GM19438 (cell line): ENCODE results near the gene TNRC18.
"Not testable (repeated sequence)": the region's sequence is repeated elsewhere in the genome, so short reads cannot be mapped to it uniquely, and the experiment has no call there.

ENCODE experiments used
- ATAC-seq: cut with Tn5 transposase; IDR thresholded peaks from one replicate; pipeline ENCODE4 v1.9.1; 2021; ENCODE audit warnings: low read depth; ENCODE audit not compliant: unreplicated experiment

The TNRC18 gene

GRCh38 chr7:5278766-5279165, 144.9 kb downstream of the TNRC18 start:
- ATAC-seq, result no peak

GRCh38 chr7:5276611-5277010, 147.0 kb downstream of the TNRC18 start:
- no peak for ATAC-seq

GRCh38 chr7:5276123-5276522, 147.5 kb downstream of the TNRC18 start:
- ATAC-seq, result not testable (repeated sequence)

GRCh38 chr7:5275510-5275909, 148.1 kb downstream of the TNRC18 start:
- ATAC-seq, result not testable (repeated sequence)

GRCh38 chr7:5274985-5275431, 148.6 kb downstream of the TNRC18 start:
- not testable (repeated sequence) for ATAC-seq

- ATAC-seq, result no peak
Measured at GRCh38 chr7:5274441-5274840, 149.2 kb downstream of the TNRC18 start.

GRCh38 chr7:5273831-5274405, 149.7 kb downstream of the TNRC18 start:
- not testable (repeated sequence) for ATAC-seq

GRCh38 chr7:5270788-5271187, 152.8 kb downstream of the TNRC18 start:
- ATAC-seq, result no peak

GRCh38 chr7:5269992-5270657, 153.5 kb downstream of the TNRC18 start:
- not testable (repeated sequence) for ATAC-seq

- ATAC-seq, result not testable (repeated sequence)
Measured at GRCh38 chr7:5267829-5268228, 155.8 kb downstream of the TNRC18 start.

GRCh38 chr7:5266191-5267028, 157.2 kb downstream of the TNRC18 start:
- no peak for ATAC-seq

- ATAC-seq, result no peak
Measured at GRCh38 chr7:5265320-5266190, 158.1 kb downstream of the TNRC18 start.

- ATAC-seq, result not testable (repeated sequence)
Measured at GRCh38 chr7:5263066-5263465, 160.6 kb downstream of the TNRC18 start.

- ATAC-seq, result not testable (repeated sequence)
Measured at GRCh38 chr7:5260530-5261068, 163.0 kb downstream of the TNRC18 start.
